Nephron (organoid): ENCODE measurements around the gene GPD1.
"Not testable (repeated sequence)": the region's sequence is repeated elsewhere in the genome, so short reads cannot be mapped to it uniquely, and the experiment has no call there.

ENCODE experiments used
- H3K27ac Mint-ChIP-seq, 3 experiments: 2 replicates each; pipeline ENCODE4 v1.8.0; 2020; ENCODE audit warnings: mixed read lengths in 3 of 3, mild to moderate bottlenecking in 2 of 3, moderate library complexity in 1 of 3
- H3K27me3 Mint-ChIP-seq: 2 replicates; pipeline ENCODE4 v1.8.0; 2021; ENCODE audit warnings: low read depth, mild to moderate bottlenecking, moderate library complexity, mixed read lengths
- H3K36me3 Mint-ChIP-seq: 2 replicates; pipeline ENCODE4 v1.8.0; 2020; ENCODE audit warnings: low read depth, mixed read lengths
- H3K4me1 Mint-ChIP-seq: 2 replicates; pipeline ENCODE4 v1.8.0; 2020; ENCODE audit warnings: mixed read lengths
- H3K4me3 Mint-ChIP-seq, 3 experiments: 2 replicates each; pipeline ENCODE4 v1.8.0; 2020; ENCODE audit warnings: mild to moderate bottlenecking in 3 of 3, mixed read lengths in 3 of 3, moderate library complexity in 2 of 3
- H3K9me3 Mint-ChIP-seq: 2 replicates; pipeline ENCODE4 v1.8.0; 2020; ENCODE audit warnings: mixed read lengths
- TF ChIP-seq, protein P1 (sequence below), 3 experiments: fragments of 200-600 bp; sonication (generic); IDR thresholded peaks; one replicate each; pipeline ENCODE4 v1.5.0; 2021; ENCODE audit warnings: antibody characterized with exemption in 3 of 3; ENCODE audit not compliant: unreplicated experiment in 3 of 3

Gene GPD1

DNA sequence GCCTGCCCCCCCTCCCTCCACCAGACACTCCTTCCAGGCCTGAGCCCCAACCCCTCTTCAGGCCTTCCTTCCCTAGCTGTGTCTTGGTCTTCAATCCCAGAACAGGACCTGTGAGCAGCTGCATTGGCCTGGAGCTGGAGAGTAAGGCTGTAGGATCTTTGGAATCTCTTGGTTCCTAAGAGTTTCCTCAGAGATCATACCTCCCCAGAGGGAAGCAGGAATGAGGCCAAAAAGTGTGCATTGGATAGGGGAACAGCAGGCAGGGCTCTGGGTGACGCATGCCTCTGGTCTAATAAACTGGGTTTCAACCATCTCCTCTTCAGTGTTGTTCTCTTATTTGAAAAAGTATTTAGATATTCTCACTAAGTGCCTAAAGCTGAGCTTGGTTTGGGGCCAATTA, 20.5 kb upstream of the GPD1 start:
- H3K4me1 Mint-ChIP-seq: peaks cover 32% of the 10 kb centered on the region
- TF ChIP-seq, protein P1, sequence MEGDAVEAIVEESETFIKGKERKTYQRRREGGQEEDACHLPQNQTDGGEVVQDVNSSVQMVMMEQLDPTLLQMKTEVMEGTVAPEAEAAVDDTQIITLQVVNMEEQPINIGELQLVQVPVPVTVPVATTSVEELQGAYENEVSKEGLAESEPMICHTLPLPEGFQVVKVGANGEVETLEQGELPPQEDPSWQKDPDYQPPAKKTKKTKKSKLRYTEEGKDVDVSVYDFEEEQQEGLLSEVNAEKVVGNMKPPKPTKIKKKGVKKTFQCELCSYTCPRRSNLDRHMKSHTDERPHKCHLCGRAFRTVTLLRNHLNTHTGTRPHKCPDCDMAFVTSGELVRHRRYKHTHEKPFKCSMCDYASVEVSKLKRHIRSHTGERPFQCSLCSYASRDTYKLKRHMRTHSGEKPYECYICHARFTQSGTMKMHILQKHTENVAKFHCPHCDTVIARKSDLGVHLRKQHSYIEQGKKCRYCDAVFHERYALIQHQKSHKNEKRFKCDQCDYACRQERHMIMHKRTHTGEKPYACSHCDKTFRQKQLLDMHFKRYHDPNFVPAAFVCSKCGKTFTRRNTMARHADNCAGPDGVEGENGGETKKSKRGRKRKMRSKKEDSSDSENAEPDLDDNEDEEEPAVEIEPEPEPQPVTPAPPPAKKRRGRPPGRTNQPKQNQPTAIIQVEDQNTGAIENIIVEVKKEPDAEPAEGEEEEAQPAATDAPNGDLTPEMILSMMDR (IDR thresholded peaks at IDR 0.05; ENCODE audit: unreplicated experiment in 3 of 3): no peak

DNA sequence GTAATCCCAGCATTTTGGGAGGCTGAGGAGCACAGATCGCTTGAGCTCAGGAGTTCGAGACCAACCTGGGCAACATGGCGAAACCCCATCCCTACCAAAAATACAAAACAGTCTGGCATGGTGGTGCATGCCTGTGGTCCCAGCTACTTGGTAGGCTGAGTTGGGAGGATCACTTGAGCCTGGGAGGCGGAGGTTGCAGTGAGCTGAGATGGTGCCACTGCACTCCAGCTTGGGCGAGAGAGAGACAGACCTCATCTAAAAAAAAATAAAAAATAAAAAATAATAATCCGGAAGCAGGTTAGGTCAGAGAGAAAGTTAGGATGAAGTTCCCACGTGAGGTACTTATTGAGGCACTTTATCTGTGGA, 19.4 kb upstream of the GPD1 start:
- not testable (repeated sequence) for H3K27me3 Mint-ChIP-seq, H3K9me3 Mint-ChIP-seq
- Mint-ChIP-seq H3K4me1 (peaks cover 32% of the 10 kb centered on the region), H3K27ac (peak overlapping the region; percentile 95 to 98 (median 98)), H3K4me3 (peak overlapping the region; percentile 94 to 98 (median 95)), H3K36me3 (peaks cover 29% of the 10 kb centered on the region)

More for the DNA sequence above, 20.5 kb upstream of the GPD1 start:
- Mint-ChIP-seq H3K27me3 (no peaks in the 10 kb centered on the region), H3K27ac (peak overlapping the region; percentile 81 to 93 (median 86)), H3K36me3 (peaks cover 18% of the 10 kb centered on the region), H3K4me3 (peak overlapping the region; percentile 85 to 91 (median 86)), H3K9me3 (no peaks in the 10 kb centered on the region)

DNA sequence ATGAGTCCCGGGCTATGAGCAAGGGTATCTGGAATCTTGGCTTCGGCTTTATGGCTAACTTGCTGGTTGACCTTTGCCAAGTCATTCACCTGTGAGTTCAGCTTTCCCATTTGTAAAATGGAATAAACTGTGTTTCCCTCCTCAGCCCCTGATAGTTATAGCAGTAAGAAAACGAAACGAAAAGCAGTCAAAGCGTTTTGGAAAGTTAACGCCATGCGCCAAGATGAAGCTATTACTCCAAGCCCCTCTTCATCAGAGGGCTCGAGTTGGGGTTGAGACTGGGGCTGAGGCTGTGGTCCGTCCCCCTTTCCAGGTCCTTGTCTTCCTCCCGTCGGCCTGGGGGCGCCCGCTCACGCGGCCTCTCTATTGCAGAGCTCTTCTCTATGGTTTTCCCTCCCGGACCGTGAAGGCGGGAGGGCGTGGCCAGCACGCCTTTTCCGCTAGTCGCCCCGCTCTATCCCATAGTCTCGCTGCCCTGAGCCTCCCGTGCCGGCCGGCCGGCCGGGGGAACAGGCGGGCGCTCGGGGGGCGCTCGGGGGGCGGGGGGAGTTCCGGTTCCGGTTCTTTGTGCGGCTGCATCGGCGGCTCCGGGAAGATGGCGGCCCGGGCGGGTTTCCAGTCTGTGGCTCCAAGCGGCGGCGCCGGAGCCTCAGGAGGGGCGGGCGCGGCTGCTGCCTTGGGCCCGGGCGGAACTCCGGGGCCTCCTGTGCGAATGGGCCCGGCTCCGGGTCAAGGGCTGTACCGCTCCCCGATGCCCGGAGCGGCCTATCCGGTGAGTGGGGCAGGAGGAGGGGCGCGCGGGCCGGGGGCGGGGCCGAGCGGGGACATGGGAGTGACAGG, 18.8 kb upstream of the GPD1 start, which contains the start of gene SMARCD1:
SMARCD1 (plus strand) TSS at position 568 of the 840 bp plus-strand sequence; CDS start at position 596, 28 bp downstream.
- Mint-ChIP-seq H3K27me3 (no peaks in the 10 kb centered on the region), H3K27ac (peak within 1 kb of the TSS; percentile 95 to 99 (median 98)), H3K4me3 (peak within 1 kb of the TSS; percentile 97 to 98 (median 98)), H3K9me3 (no peaks in the 10 kb centered on the region), H3K4me1 (peaks cover 32% of the 10 kb centered on the region), H3K36me3 (peaks cover 35% of the 10 kb centered on the region)
- TF ChIP-seq, protein P1 (IDR thresholded peaks at IDR 0.05; ENCODE audit: unreplicated experiment in 3 of 3): peak in 2 of 3 experiments; percentile 29 to 50

DNA sequence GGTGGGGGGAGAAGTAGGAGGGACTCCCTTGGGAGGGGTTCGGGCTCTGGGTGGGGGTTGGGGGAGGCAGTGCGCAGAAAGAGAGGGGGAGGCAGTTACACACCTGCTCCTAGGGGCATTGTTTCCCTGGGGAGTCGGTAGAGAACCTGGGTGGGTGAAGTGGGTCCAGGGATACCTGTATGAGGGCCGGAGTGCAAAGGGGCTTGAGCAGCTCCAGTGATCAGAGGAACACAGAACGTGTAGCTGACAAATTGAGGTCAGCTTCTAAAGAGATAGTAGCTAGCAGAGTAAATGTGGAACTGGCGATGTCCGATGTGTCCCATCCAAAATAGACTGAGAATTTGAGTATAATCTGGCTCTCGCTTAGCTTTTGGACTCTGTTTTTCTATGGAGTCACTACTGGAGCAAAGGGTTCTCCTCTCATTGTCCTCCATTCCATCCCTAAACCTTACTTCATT, 18.2 kb upstream of the GPD1 start:
- Mint-ChIP-seq H3K4me1 (peaks cover 32% of the 10 kb centered on the region), H3K36me3 (peaks cover 40% of the 10 kb centered on the region), H3K4me3 (peak overlapping the region; percentile 97 to 98 (median 98)), H3K9me3 (no peaks in the 10 kb centered on the region), H3K27ac (peak overlapping the region; percentile 95 to 99 (median 98)), H3K27me3 (no peaks in the 10 kb centered on the region)
- TF ChIP-seq, protein P1 (IDR thresholded peaks at IDR 0.05; ENCODE audit: unreplicated experiment in 3 of 3): no peak

DNA sequence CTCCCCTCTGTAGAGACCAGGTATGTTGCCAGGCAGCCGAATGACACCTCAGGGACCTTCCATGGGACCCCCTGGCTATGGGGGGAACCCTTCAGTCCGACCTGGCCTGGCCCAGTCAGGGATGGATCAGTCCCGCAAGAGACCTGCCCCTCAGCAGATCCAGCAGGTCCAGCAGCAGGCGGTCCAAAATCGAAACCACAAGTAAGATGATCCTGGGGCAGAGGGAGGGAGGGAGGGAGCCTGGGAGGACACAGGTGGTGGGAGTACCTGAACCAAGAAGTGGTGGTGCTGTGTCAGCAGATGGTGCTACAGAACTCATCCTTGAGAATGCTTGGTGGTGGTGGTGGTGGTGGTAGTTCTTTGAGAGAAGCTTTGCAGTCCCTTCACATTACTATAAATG, 17.7 kb upstream of the GPD1 start:
- peaks cover 32% of the 10 kb centered on the region for H3K4me1 Mint-ChIP-seq
- peak overlapping the region; percentile 95 to 99 (median 98) for H3K27ac Mint-ChIP-seq
- peaks cover 44% of the 10 kb centered on the region for H3K36me3 Mint-ChIP-seq
- H3K4me3 Mint-ChIP-seq: peak overlapping the region; percentile 97 to 98 (median 98)
- no peaks in the 10 kb centered on the region for H3K27me3 Mint-ChIP-seq
- TF ChIP-seq, protein P1 (IDR thresholded peaks at IDR 0.05; ENCODE audit: unreplicated experiment in 3 of 3): no peak
- no peaks in the 10 kb centered on the region for H3K9me3 Mint-ChIP-seq

DNA sequence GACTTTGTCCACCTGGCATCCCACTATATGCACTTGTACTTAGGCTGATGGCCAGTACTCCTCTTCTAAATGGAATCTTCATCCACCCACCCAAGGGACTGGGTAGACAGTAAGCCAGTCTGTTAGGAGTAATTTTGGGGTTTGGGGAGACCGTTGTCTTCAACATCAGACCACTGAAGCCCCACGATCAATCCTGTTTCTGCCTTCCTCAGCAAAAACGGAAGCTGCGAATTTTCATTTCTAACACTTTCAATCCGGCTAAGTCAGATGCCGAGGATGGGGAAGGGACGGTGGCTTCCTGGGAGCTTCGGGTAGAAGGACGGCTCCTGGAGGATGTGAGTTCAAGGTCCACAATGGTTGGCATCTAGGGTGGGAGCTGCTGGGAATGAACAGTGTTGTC, 16.7 kb upstream of the GPD1 start:
- TF ChIP-seq, protein P1 (IDR thresholded peaks at IDR 0.05; ENCODE audit: unreplicated experiment in 3 of 3): no peak

More for the DNA sequence above, 16.7 kb upstream of the GPD1 start:
- H3K36me3 Mint-ChIP-seq: peaks cover 52% of the 10 kb centered on the region
- H3K9me3 Mint-ChIP-seq: no peaks in the 10 kb centered on the region
- H3K27ac Mint-ChIP-seq: peak overlapping the region in 2 of 3 experiments; percentile 29 to 98
- H3K27me3 Mint-ChIP-seq: no peaks in the 10 kb centered on the region
- H3K4me3 Mint-ChIP-seq: peak overlapping the region; percentile 97 to 98 (median 98)
- H3K4me1 Mint-ChIP-seq: peaks cover 31% of the 10 kb centered on the region
